ENCODE measurements around the gene EZH2.

GRCh38 chr7:148906707-148907498 is 22.8 kb upstream of the EZH2 start:
- TF ChIP-seq CTCF (conservative IDR thresholded peaks at IDR 0.05 in 1 of 2, IDR thresholded peaks at IDR 0.05 in 1 of 2; ENCODE audit: extremely low read depth in 1 of 2, insufficient read depth in 1 of 2, low read depth in 1 of 2, low read length in 2 of 2) (no peak), EZH2 (IDR thresholded peaks at IDR 0.05; ENCODE audit: borderline replicate concordance, low read length) (no peak)

Data from mammary epithelial cell (primary cell).